ENCODE data around the gene PDE11A.

PDE11A gene

DNA sequence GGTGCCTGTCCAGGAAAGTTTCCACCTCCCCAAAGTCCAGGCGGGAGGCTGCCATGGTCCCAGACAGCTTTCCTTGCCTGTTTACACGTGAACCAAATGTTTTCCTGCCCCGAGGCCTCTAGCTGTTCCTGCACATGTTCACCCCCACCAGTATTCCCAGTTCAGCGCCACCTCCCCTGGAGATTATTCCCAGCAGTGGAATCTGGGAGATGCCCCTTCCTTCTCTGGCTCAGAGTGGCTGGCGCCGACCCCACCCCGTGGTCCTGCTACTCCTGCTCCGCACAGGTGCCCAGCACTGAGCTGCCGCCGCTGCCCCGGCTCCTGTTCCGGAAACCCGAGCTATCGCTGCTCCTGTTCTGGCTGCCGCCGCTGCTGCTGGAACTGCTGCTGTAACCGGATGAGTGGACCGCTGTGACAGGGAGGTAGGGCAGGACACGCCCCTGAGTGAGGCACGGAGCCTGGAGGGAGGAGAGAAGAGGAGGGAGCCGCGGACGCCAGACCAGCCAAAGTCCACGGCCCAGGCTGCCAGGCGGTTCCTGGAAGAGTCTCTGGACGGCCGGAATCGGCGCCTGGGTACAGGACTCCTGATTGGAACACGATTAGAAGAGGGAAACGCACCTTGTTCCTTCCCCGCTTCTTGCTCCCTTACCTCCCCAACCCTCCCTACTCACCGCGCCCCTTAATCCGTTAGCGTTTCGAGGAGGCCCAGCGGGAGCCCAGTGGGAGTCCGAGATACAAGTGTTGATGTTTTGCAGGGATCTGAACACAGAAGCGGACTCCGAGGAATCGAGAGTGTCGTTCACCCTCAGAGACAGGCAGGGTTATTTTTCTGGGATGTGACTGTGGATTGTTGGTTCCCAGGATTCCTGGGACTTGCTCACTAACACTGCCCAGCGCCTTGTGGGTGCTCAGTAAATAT, at the start of gene PDE11A:
Gene PDE11A, minus strand, starts transcription at position 395 of the 919 bp plus-strand sequence. Its CDS starts 340 bp downstream, at position 55.
- ATAC-seq: peak; percentile 98
- TF ChIP-seq SNAI2 (CRISPR knock-in tag; IDR thresholded peaks at IDR 0.05) (no peak), PPARA (CRISPR knock-in tag; IDR thresholded peaks at IDR 0.05; ENCODE audit: borderline replicate concordance) (no peak), TOX (CRISPR knock-in tag; IDR thresholded peaks at IDR 0.05; ENCODE audit: borderline replicate concordance) (no peak), TSHZ2 (CRISPR knock-in tag; IDR thresholded peaks at IDR 0.05) (peak; percentile 29; the same call in 1 of the 2 replicates), RARB (CRISPR knock-in tag; IDR thresholded peaks at IDR 0.05) (no peak), ZFP30 (CRISPR knock-in tag; IDR thresholded peaks at IDR 0.05) (no peak)

GRCh38 chr2:178119179-178119922, 46.8 kb upstream of the PDE11A start:
- TF ChIP-seq TCF4 (CRISPR knock-in tag; IDR thresholded peaks at IDR 0.05; ENCODE audit: borderline replicate concordance) (no peak), ZC3H10 (CRISPR knock-in tag; IDR thresholded peaks at IDR 0.05) (no peak), TOX (CRISPR knock-in tag; IDR thresholded peaks at IDR 0.05; ENCODE audit: borderline replicate concordance) (no peak), CSDC2 (CRISPR knock-in tag; IDR thresholded peaks at IDR 0.05) (no peak), ZNF70 (CRISPR knock-in tag; IDR thresholded peaks at IDR 0.05) (no peak), ZNF565 (CRISPR knock-in tag; conservative IDR thresholded peaks at IDR 0.05; ENCODE audit: low read depth) (no peak), ISL1 (CRISPR knock-in tag; IDR thresholded peaks at IDR 0.05) (no peak), POU6F1 (CRISPR knock-in tag; IDR thresholded peaks at IDR 0.05; ENCODE audit: borderline replicate concordance, low read depth) (no peak), CSRNP3 (CRISPR knock-in tag; IDR thresholded peaks at IDR 0.05) (no peak), ZFP3 (CRISPR knock-in tag; IDR thresholded peaks at IDR 0.05) (no peak), PPARA (CRISPR knock-in tag; IDR thresholded peaks at IDR 0.05; ENCODE audit: borderline replicate concordance) (no peak), BACH2 (CRISPR knock-in tag; IDR thresholded peaks at IDR 0.05; ENCODE audit: borderline replicate concordance) (no peak), ARNTL (CRISPR knock-in tag; IDR thresholded peaks at IDR 0.05; ENCODE audit: borderline replicate concordance, low read depth) (no peak)
- ATAC-seq: no peak

DNA sequence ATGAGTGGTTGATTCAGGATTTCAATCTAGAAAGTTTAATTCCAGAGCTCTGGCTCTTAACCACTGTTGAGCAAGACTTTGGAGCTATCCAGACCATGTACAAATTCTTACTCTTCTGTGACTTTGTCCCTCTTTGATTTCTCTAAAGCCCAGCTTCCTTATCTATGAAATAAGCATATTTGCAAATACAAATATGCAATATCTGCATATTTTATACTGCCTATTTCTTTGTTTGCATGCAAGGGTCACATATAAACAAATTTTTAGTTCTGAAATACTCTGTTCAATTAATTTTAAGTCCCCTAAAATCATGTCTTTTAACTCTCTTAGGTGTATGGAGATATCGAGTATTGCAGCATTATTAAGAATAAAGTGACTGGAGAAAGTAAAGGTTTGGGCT, 45.1 kb upstream of the PDE11A start:
- no peak for ATAC-seq
- TF ChIP-seq ZNF8 (CRISPR knock-in tag; IDR thresholded peaks at IDR 0.05): no peak
- no peak for TF ChIP-seq TSHZ2 (CRISPR knock-in tag; IDR thresholded peaks at IDR 0.05)
- TF ChIP-seq, protein P1, sequence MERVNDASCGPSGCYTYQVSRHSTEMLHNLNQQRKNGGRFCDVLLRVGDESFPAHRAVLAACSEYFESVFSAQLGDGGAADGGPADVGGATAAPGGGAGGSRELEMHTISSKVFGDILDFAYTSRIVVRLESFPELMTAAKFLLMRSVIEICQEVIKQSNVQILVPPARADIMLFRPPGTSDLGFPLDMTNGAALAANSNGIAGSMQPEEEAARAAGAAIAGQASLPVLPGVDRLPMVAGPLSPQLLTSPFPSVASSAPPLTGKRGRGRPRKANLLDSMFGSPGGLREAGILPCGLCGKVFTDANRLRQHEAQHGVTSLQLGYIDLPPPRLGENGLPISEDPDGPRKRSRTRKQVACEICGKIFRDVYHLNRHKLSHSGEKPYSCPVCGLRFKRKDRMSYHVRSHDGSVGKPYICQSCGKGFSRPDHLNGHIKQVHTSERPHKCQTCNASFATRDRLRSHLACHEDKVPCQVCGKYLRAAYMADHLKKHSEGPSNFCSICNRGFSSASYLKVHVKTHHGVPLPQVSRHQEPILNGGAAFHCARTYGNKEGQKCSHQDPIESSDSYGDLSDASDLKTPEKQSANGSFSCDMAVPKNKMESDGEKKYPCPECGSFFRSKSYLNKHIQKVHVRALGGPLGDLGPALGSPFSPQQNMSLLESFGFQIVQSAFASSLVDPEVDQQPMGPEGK (CRISPR knock-in tag; IDR thresholded peaks at IDR 0.05; ENCODE audit: borderline replicate concordance): no peak
- no peak for TF ChIP-seq ARNTL (CRISPR knock-in tag; IDR thresholded peaks at IDR 0.05; ENCODE audit: borderline replicate concordance, low read depth)
- no peak for TF ChIP-seq ZFP30 (CRISPR knock-in tag; IDR thresholded peaks at IDR 0.05)
- no peak for TF ChIP-seq ESRRG (CRISPR knock-in tag; IDR thresholded peaks at IDR 0.05)
- no peak for TF ChIP-seq PPARA (CRISPR knock-in tag; IDR thresholded peaks at IDR 0.05; ENCODE audit: borderline replicate concordance)
- TF ChIP-seq ISL1 (CRISPR knock-in tag; IDR thresholded peaks at IDR 0.05): no peak
- TF ChIP-seq SNAI2 (CRISPR knock-in tag; IDR thresholded peaks at IDR 0.05): no peak
